Measurements from ENCODE around the gene GLIPR1L2.

- TF ChIP-seq PATZ1 (CRISPR knock-in tag; IDR thresholded peaks at IDR 0.05; ENCODE audit: borderline replicate concordance) (no peak), SNAI2 (CRISPR knock-in tag; IDR thresholded peaks at IDR 0.05) (no peak), CSRNP3 (CRISPR knock-in tag; IDR thresholded peaks at IDR 0.05) (no peak), ZFP30 (CRISPR knock-in tag; IDR thresholded peaks at IDR 0.05) (no peak), ISL1 (CRISPR knock-in tag; IDR thresholded peaks at IDR 0.05) (no peak)
Measured at GRCh38 chr12:75455839-75456238, 65.0 kb downstream of the GLIPR1L2 start.

Data from SK-N-SH treated with all-trans-retinoic acid at 6 μM for 48 hours (cell line).